Endothelial cell of umbilical vein (primary cell): ENCODE measurements around the gene CALML5. TPM values are rescaled to one million over a fixed set of nuclear protein-coding genes. Genes with fewer than 3 reads are reported as not detected.

Source experiments
- BruUV-seq: library from RNA; stranded (reverse); fragments of 400-500 nt; replicated peaks from 2 replicates; lab custom pipeline; 2021; lab: Mats Ljungman, UMichigan
- CTCF ChIA-PET: fragments of 300-600, 350-600 bp; sonication (Branson Sonifier 250); formaldehyde crosslinking; loops from one replicate; lab custom pipeline; 2021; ENCODE audit warnings: antibody characterized with exemption, inconsistent platforms; lab: Charles Lee
- POLR2A ChIA-PET: fragments of 300-600, 350-600 bp; sonication (Branson Sonifier 250); formaldehyde crosslinking; loops from one replicate; lab custom pipeline; 2021; ENCODE audit warnings: antibody characterized with exemption, inconsistent platforms; lab: Charles Lee
- DNase-seq: peaks from one replicate; pipeline ENCODE4 v3.0.0-alpha.2; 2011; ENCODE audit warnings: low read depth, low spot score
- FAIRE-seq: peaks from 2 replicates; lab custom pipeline; 2011; peaks lifted over from hg19 to GRCh38; lab: Jason Lieb, UNC
- H2AFZ ChIP-seq: 2 replicates; pipeline ENCODE4 v1.6.0; 2012; ENCODE audit warnings: low read depth, low read length, control low read depth, inconsistent platforms
- H3K27ac ChIP-seq: 2 replicates; pipeline ENCODE4 v1.5.1; 2011; ENCODE audit warnings: low read depth, mild to moderate bottlenecking, control low read depth, low read length, moderate library complexity; ENCODE audit not compliant: insufficient read depth
- H3K27me3 ChIP-seq, 2 experiments: 2 replicates each; pipeline versions ENCODE4 v1.6.0 to v1.6.1; 2011; ENCODE audit warnings: low read length in 2 of 2, mixed read lengths in 1 of 2; ENCODE audit not compliant: control insufficient read depth in 2 of 2, insufficient read depth in 2 of 2
- H3K36me3 ChIP-seq, 2 experiments: 2 replicates in 1 of 2; 3 replicates in 1 of 2; pipeline ENCODE4 v1.5.1; 2011; ENCODE audit warnings: low read length in 2 of 2, mild to moderate bottlenecking in 1 of 2, moderate library complexity in 1 of 2; ENCODE audit not compliant: control insufficient read depth in 2 of 2, insufficient read depth in 2 of 2; ENCODE audit errors: extremely low read depth in 1 of 2
- H3K4me1 ChIP-seq: 3 replicates; pipeline ENCODE4 v1.5.1; 2011; ENCODE audit warnings: mild to moderate bottlenecking, low read length; ENCODE audit not compliant: control insufficient read depth, insufficient read depth; ENCODE audit errors: extremely low read depth
- H3K4me2 ChIP-seq: 2 replicates; pipeline ENCODE4 v1.6.1; 2011; ENCODE audit warnings: low read length, control low read depth, mixed read lengths; ENCODE audit not compliant: insufficient read depth
- H3K4me3 ChIP-seq, 3 experiments: fragments of 200-600 bp in 1 of 3; sonication (generic), shearing (Covaris generic) in 1 of 3; replicated peaks in 1 of 3; 2 replicates each; pipeline ENCODE4 v1.5.1; 2011 to 2016; ENCODE audit warnings: control low read depth in 3 of 3, low read length in 3 of 3, mild to moderate bottlenecking in 2 of 3, inconsistent platforms in 1 of 3, low read depth in 1 of 3, moderate library complexity in 1 of 3; ENCODE audit not compliant: insufficient read depth in 1 of 3
- H3K79me2 ChIP-seq: 2 replicates; pipeline ENCODE4 v1.6.0; 2012; ENCODE audit warnings: low read length, inconsistent platforms; ENCODE audit not compliant: control insufficient read depth, insufficient read depth
- H3K9ac ChIP-seq: replicated peaks from 2 replicates; pipeline ENCODE3; 2011; ENCODE audit warnings: low read length, control low read depth; ENCODE audit not compliant: insufficient read depth; ENCODE audit errors: extremely low read depth
- H3K9me1 ChIP-seq: replicated peaks from 3 replicates; pipeline ENCODE4 v1.6.0; 2011; ENCODE audit warnings: mild to moderate bottlenecking, low read length; ENCODE audit not compliant: control insufficient read depth, insufficient read depth; ENCODE audit errors: extremely low read depth
- H3K9me3 ChIP-seq: replicated peaks from 2 replicates; pipeline ENCODE4 v1.5.1; 2012; ENCODE audit warnings: low read length, inconsistent platforms; ENCODE audit not compliant: control insufficient read depth, insufficient read depth
- H4K20me1 ChIP-seq: replicated peaks from 2 replicates; pipeline ENCODE3; 2011; ENCODE audit warnings: mild to moderate bottlenecking, low read length; ENCODE audit not compliant: control insufficient read depth, insufficient read depth; ENCODE audit errors: extremely low read depth
- EZH2 ChIP-seq: IDR thresholded peaks from 2 replicates; pipeline ENCODE4 v1.6.1; 2012; ENCODE audit warnings: borderline replicate concordance, low read depth, mild to moderate bottlenecking, moderate library complexity, low read length, inconsistent platforms; ENCODE audit not compliant: severe bottlenecking
- FOS ChIP-seq: IDR thresholded peaks from 2 replicates; pipeline ENCODE4 v1.6.1; 2011; ENCODE audit warnings: mild to moderate bottlenecking, low read length, moderate library complexity, borderline replicate concordance; ENCODE audit not compliant: insufficient read depth
- GATA2 ChIP-seq: IDR thresholded peaks from 2 replicates; pipeline ENCODE4 v1.7.0; 2011; ENCODE audit warnings: low read depth, mild to moderate bottlenecking, moderate library complexity, mixed read lengths, low read length; ENCODE audit not compliant: insufficient read length, insufficient read depth
- JUN ChIP-seq: IDR thresholded peaks from 2 replicates; pipeline ENCODE4 v1.6.1; 2011; ENCODE audit warnings: borderline replicate concordance, low read depth; ENCODE audit not compliant: insufficient read length, insufficient read depth
- MYC ChIP-seq: IDR thresholded peaks from one replicate; pipeline ENCODE4 v1.6.1; 2011; ENCODE audit warnings: mild to moderate bottlenecking, low read depth, low read length
- POLR2A ChIP-seq: IDR thresholded peaks from 2 replicates; pipeline ENCODE4 v1.6.1; 2012; ENCODE audit warnings: low read depth, mild to moderate bottlenecking, control low read depth, low read length
- POLR2AphosphoS5 ChIP-seq: IDR thresholded peaks from 2 replicates; pipeline ENCODE4 v1.6.1; 2012; ENCODE audit warnings: low read depth, mild to moderate bottlenecking, control low read depth, low read length, moderate library complexity; ENCODE audit not compliant: insufficient read depth
- dilution Hi-C: fragments of 300-500 bp; cut with MboI; formaldehyde crosslinking; loops from one replicate; pipeline ENCODE4 v1.15.0; 2019; ENCODE audit warnings: low sequenced_read_pairs; ENCODE audit not compliant: extremely low pct_ligation_motif_present
- intact Hi-C: fragments of 100-400 bp; cut with micrococcal nuclease; formaldehyde crosslinking; loops from one replicate; pipeline ENCODE4 v1.10.0; 2022
- polyA plus RNA-seq, 4 experiments: library from polyadenylated mRNA; depleted of rRNA in 3 of 4; stranded (reverse) in 3 of 4; unstranded in 1 of 4; fragments of >200 nt; gene quantifications; 2 replicates each; pipeline versions ENCODE4 v1.2.1 to v1.2.3, GENCODE V29; 2011 to 2012; ENCODE audit warnings: missing spikeins in 1 of 4
- total RNA-seq: library from RNA; stranded (reverse); gene quantifications from 2 replicates; pipeline ENCODE4 v1.2.3, GENCODE V29; 2021
- TF ChIP-seq, protein P1 (sequence below): IDR thresholded peaks from 2 replicates; pipeline ENCODE4 v1.6.1; 2011; ENCODE audit not compliant: insufficient read depth, insufficient read length
- TF ChIP-seq, protein P2 (sequence below), 2 donors: IDR thresholded peaks; 1 replicate in 1 of 2; 2 replicates in 1 of 2; pipeline ENCODE4 v1.5.1; 2011; ENCODE audit warnings: low read length in 2 of 2, mild to moderate bottlenecking in 2 of 2, moderate library complexity in 2 of 2, control low read depth in 1 of 2, inconsistent platforms in 1 of 2, low read depth in 1 of 2; ENCODE audit not compliant: insufficient read depth in 1 of 2; ENCODE audit errors: extremely low read depth in 1 of 2

CALML5 gene
- total and polyA plus RNA-seq, 2 donors (not counting 3 experiments of a cell fraction or from before 2014, with no cell fraction given) = not detected

DNA sequence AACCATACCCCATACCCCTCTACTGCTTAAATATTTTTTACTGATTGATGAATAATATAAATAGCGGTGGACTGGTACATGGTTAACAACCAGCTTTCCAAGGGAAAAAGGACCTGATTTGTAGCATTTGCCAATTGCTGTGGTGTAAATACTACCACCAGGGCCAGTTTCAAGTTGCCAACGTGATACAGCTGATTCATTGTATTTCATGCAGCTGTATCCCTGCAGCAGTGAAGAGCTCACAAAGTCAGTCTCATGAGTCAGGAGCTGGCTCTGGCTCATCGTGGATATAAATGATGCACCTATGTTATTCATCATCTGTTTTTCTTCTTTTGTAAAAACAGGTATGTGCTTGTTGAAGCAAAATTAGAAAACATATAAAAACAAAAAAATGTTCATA, 15.2 kb downstream of the CALML5 start:
- intact Hi-C loops = no loop called here
- TF ChIP-seq JUN (no peak), MYC (no peak), POLR2A (no peak), GATA2 (no peak), POLR2AphosphoS5 (no peak), FOS (no peak), EZH2 (no peak)
- TF ChIP-seq, protein P1, sequence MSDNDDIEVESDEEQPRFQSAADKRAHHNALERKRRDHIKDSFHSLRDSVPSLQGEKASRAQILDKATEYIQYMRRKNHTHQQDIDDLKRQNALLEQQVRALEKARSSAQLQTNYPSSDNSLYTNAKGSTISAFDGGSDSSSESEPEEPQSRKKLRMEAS = no peak
- TF ChIP-seq, protein P2, sequence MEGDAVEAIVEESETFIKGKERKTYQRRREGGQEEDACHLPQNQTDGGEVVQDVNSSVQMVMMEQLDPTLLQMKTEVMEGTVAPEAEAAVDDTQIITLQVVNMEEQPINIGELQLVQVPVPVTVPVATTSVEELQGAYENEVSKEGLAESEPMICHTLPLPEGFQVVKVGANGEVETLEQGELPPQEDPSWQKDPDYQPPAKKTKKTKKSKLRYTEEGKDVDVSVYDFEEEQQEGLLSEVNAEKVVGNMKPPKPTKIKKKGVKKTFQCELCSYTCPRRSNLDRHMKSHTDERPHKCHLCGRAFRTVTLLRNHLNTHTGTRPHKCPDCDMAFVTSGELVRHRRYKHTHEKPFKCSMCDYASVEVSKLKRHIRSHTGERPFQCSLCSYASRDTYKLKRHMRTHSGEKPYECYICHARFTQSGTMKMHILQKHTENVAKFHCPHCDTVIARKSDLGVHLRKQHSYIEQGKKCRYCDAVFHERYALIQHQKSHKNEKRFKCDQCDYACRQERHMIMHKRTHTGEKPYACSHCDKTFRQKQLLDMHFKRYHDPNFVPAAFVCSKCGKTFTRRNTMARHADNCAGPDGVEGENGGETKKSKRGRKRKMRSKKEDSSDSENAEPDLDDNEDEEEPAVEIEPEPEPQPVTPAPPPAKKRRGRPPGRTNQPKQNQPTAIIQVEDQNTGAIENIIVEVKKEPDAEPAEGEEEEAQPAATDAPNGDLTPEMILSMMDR (IDR thresholded peaks at IDR 0.05; ENCODE audit: extremely low read depth in 1 of 2, insufficient read depth in 1 of 2, low read depth in 1 of 2, low read length in 2 of 2) = no peak
- ChIA-PET POLR2A (no interaction called here), CTCF (interaction anchor here (1.1 to 1.2 kb wide), 2 partner anchors 9 to 139 kb away, joined by 3 to 4 read pairs; no protein-coding TSS in a partner anchor)
- H3K79me2 ChIP-seq = no peaks in the 10 kb centered on the region
- no peak overlapping the region for H3K27ac ChIP-seq
- no peaks in the 10 kb centered on the region for H4K20me1 ChIP-seq
- peaks cover 0 to 2% of the 10 kb centered on the region in 2 experiments for H3K27me3 ChIP-seq
- no peaks in the 10 kb centered on the region for H3K9me3 ChIP-seq
- no peak overlapping the region for H3K4me3 ChIP-seq
- H3K4me2 ChIP-seq = no peak overlapping the region
- BruUV-seq = no TSS peak
- dilution Hi-C loops = no loop called here
- no peak overlapping the region for H3K9ac ChIP-seq
- H3K36me3 ChIP-seq = no peaks in the 10 kb centered on the region
- FAIRE-seq (no peak), DNase-seq (no peak)
- H3K9me1 ChIP-seq = no peaks in the 10 kb centered on the region
- no peak overlapping the region for H2AFZ ChIP-seq
- no peaks in the 10 kb centered on the region for H3K4me1 ChIP-seq
